ENCODE results near the gene CASZ1. TPM values are rescaled to one million over a fixed set of nuclear protein-coding genes. Genes with fewer than 3 reads are reported as not detected.

Gene CASZ1
- total RNA-seq, 1 donor from 2014 or later, result 63.6 TPM

DNA sequence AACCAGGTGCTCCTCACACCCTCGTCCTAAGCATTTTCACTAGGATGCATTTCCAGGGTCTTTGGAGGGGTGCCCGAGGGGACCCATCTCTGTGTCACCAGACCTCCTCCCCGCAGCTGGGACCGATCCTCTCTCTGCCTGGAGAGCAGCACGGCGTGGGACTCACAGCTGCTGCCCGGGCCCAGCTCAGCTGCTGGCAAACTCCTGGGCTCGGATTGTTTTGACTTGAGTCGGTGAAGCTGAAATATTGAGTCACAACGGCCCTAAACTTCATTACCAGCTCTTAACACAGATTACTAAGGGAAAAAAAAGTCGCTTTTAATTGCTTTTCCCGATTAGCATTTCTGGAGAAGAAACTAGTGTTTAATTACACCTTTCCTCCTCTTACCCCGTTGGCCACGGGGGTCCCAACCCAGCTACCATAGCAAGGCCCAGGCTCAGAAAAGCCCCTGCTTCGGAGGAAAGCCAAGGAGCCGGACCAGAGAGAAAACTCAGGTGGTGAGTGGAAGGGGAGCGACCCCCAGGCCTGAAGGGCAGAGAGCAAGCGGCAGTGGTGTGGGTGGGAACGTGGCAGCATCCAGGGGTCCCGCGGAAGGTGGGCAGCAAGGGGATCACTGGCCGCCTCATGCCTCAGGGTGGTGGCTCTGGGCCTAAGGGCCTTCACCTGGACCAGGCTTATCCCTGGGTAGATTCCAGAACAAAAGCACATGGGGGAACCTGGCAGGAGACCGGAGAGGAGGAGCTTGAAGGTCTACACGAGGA lies 41.7 kb downstream of the CASZ1 start:
- Histone ChIP-seq H3K4me1 (peaks cover 13% of the 10 kb centered on the region), H3K27ac (no peak overlapping the region)

GRCh38 chr1:10753299-10753698 lies 43.1 kb downstream of the CASZ1 start:
- Histone ChIP-seq H3K27ac (no peak overlapping the region), H3K4me1 (peaks cover 13% of the 10 kb centered on the region), H3K9me3 (no peaks in the 10 kb centered on the region), H3K27me3 (no peaks in the 10 kb centered on the region), H3K36me3 (no peaks in the 10 kb centered on the region), H3K4me3 (no peak overlapping the region)
- TF ChIP-seq, protein P1, sequence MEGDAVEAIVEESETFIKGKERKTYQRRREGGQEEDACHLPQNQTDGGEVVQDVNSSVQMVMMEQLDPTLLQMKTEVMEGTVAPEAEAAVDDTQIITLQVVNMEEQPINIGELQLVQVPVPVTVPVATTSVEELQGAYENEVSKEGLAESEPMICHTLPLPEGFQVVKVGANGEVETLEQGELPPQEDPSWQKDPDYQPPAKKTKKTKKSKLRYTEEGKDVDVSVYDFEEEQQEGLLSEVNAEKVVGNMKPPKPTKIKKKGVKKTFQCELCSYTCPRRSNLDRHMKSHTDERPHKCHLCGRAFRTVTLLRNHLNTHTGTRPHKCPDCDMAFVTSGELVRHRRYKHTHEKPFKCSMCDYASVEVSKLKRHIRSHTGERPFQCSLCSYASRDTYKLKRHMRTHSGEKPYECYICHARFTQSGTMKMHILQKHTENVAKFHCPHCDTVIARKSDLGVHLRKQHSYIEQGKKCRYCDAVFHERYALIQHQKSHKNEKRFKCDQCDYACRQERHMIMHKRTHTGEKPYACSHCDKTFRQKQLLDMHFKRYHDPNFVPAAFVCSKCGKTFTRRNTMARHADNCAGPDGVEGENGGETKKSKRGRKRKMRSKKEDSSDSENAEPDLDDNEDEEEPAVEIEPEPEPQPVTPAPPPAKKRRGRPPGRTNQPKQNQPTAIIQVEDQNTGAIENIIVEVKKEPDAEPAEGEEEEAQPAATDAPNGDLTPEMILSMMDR (IDR thresholded peaks at IDR 0.05), result no peak
- ATAC-seq (no peak), DNase-seq (no peak)
- intact Hi-C loops (cut with DNase I), result no loop called here

More for the DNA sequence above, 41.7 kb downstream of the CASZ1 start:
- TF ChIP-seq, protein P1 (IDR thresholded peaks at IDR 0.05), result no peak
- no peaks in the 10 kb centered on the region for H3K36me3 ChIP-seq
- no peak overlapping the region for H3K4me3 ChIP-seq
- ATAC-seq, result no peak
- intact Hi-C loops (cut with DNase I), result no loop called here
- H3K27me3 ChIP-seq, result no peaks in the 10 kb centered on the region
- DNase-seq, result no peak
- H3K9me3 ChIP-seq, result no peaks in the 10 kb centered on the region

GRCh38 chr1:10751561-10752085 lies 44.8 kb downstream of the CASZ1 start:
- no peaks in the 10 kb centered on the region for H3K9me3 ChIP-seq
- intact Hi-C loops (cut with DNase I), result no loop called here
- H3K36me3 ChIP-seq, result no peaks in the 10 kb centered on the region
- peaks cover 8% of the 10 kb centered on the region for H3K4me1 ChIP-seq
- no peak overlapping the region for H3K4me3 ChIP-seq
- no peaks in the 10 kb centered on the region for H3K27me3 ChIP-seq
- TF ChIP-seq, protein P1 (IDR thresholded peaks at IDR 0.05), result no peak
- no peak for DNase-seq
- no peak for ATAC-seq
- no peak overlapping the region for H3K27ac ChIP-seq

DNA sequence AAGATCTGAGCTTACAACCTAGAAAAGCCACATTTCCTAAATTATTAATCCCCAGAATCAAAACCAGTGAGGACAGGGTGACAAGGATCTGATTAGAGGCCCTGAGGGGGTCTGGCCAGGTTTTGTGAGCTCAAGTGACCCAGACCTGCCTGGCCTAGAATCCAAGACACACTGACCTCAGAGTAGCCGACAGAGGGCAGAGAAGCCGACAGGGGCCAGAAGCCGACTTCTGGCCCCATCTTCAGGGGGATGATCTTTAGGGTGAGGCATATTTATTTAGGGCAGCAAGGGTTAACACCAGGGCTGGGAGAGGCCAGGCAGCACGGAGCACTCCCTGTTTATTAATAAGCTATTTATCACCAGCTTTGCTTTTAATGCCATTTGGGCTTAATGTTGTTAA lies 45.3 kb downstream of the CASZ1 start:
- TF ChIP-seq, protein P1 (IDR thresholded peaks at IDR 0.05), result no peak
- H3K27ac ChIP-seq, result no peak overlapping the region
- intact Hi-C loops (cut with DNase I), result no loop called here

DNA sequence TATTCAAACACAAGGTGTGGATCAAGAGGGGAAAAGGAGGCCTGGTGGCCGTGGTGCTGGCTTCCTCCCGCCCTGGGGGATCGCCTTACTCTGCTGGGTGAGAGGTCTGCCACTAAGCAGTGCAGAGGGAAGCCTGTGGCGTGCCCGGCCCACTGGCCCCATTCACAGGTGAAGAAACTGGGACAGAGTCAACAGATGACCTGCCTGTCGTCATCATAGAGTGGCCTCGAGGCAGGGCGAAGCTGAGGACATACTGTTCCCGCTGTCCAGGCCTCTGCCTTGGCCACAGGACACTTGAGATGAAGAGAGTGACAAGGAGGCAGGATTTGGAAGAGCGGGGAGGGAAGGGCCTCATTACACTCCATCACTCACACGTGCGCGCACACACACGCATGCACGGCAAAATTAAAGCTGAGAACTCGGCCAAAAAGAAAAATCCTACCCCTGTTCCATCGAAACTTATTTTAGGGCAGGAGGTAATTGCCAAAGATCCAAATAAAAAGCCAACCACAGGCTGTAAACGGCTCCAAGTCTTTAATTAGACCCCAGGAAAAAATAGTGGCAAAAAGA lies 50.5 kb downstream of the CASZ1 start:
- DNase-seq, result peak; percentile 90
- H3K27ac ChIP-seq, result peak overlapping the region; percentile 71
- peak; percentile 94 for ATAC-seq

More for the DNA sequence above, 45.3 kb downstream of the CASZ1 start:
- Histone ChIP-seq H3K9me3 (no peaks in the 10 kb centered on the region), H3K27me3 (no peaks in the 10 kb centered on the region), H3K4me3 (no peak overlapping the region), H3K36me3 (no peaks in the 10 kb centered on the region), H3K4me1 (peaks cover 4% of the 10 kb centered on the region)
- ATAC-seq (no peak), DNase-seq (no peak)

More for the DNA sequence above, 50.5 kb downstream of the CASZ1 start:
- Histone ChIP-seq H3K36me3 (no peaks in the 10 kb centered on the region), H3K27me3 (no peaks in the 10 kb centered on the region), H3K4me1 (peaks cover 7% of the 10 kb centered on the region), H3K4me3 (peak overlapping the region; percentile 19), H3K9me3 (no peaks in the 10 kb centered on the region)
- intact Hi-C loops (cut with DNase I), result no loop called here
- TF ChIP-seq, protein P1 (IDR thresholded peaks at IDR 0.05), result no peak
